WTC11 (cell line): ENCODE measurements around the gene GMPR. TPM values are rescaled to one million over a fixed set of nuclear protein-coding genes. Genes with fewer than 3 reads are reported as not detected.

ENCODE experiments used
- ATAC-seq: fragments of 200-7000 bp; cut with Tn5 transposase; 2 replicates; pipeline ENCODE4 v1.10.0; 2021; ENCODE audit warnings: mild to moderate bottlenecking, moderate library complexity
- CTCF ChIA-PET: fragments of 300-600 bp; sonication (Branson Sonifier 250); formaldehyde crosslinking; loops from one replicate; lab custom pipeline; 2021; ENCODE audit warnings: antibody characterized with exemption; lab: Charles Lee
- POLR2A ChIA-PET: fragments of 350-600 bp; sonication (Branson Sonifier 250); formaldehyde crosslinking; loops from one replicate; lab custom pipeline; 2021; ENCODE audit warnings: antibody characterized with exemption; lab: Charles Lee
- DNase-seq: peaks from one replicate; pipeline ENCODE4 v3.0.0; 2021; ENCODE audit warnings: low spot score
- H3K27ac Mint-ChIP-seq: 2 replicates; pipeline ENCODE4 v1.8.0; 2021; ENCODE audit warnings: mixed read lengths
- H3K27me3 Mint-ChIP-seq: 2 replicates; pipeline ENCODE4 v1.8.0; 2021; ENCODE audit warnings: low read depth, mild to moderate bottlenecking, moderate library complexity, mixed read lengths
- H3K36me3 Mint-ChIP-seq: 2 replicates; pipeline ENCODE4 v1.8.0; 2021; ENCODE audit warnings: mixed read lengths
- H3K4me1 Mint-ChIP-seq: 2 replicates; pipeline ENCODE4 v1.8.0; 2022; ENCODE audit warnings: mixed read lengths
- H3K4me3 Mint-ChIP-seq: 2 replicates; pipeline ENCODE4 v1.8.0; 2021; ENCODE audit warnings: mild to moderate bottlenecking, moderate library complexity, mixed read lengths
- H3K9me3 Mint-ChIP-seq: 2 replicates; pipeline ENCODE4 v1.8.0; 2021; ENCODE audit warnings: mixed read lengths
- ARID4B ChIP-seq: sonication (generic); formaldehyde crosslinking; IDR thresholded peaks from 2 replicates; pipeline ENCODE4 v1.8.0; 2023; ENCODE audit warnings: missing genetic modification reagents, mild to moderate bottlenecking, borderline replicate concordance
- ATF1 ChIP-seq: sonication (generic); formaldehyde crosslinking; IDR thresholded peaks from 2 replicates; pipeline ENCODE4 v1.8.1; 2023; ENCODE audit warnings: mild to moderate bottlenecking, moderate library complexity, missing genetic modification reagents
- ATF2 ChIP-seq: sonication (generic); formaldehyde crosslinking; IDR thresholded peaks from 2 replicates; pipeline ENCODE4 v1.8.1; 2022; ENCODE audit warnings: low read depth, missing genetic modification reagents, borderline replicate concordance
- ATF3 ChIP-seq: sonication (generic); formaldehyde crosslinking; conservative IDR thresholded peaks from 2 replicates; pipeline ENCODE4 v1.8.1; 2022; ENCODE audit warnings: mild to moderate bottlenecking, missing genetic modification reagents
- CDX4 ChIP-seq: fragments of 250-450 bp; sonication (Bioruptor Pico); IDR thresholded peaks from 2 replicates; pipeline ENCODE4 v1.9.0; 2021; ENCODE audit warnings: moderate library complexity, mild to moderate bottlenecking, inconsistent platforms, borderline replicate concordance
- CTCF ChIP-seq: fragments of 200-600 bp; IDR thresholded peaks from 2 replicates; pipeline ENCODE4 v1.8.0; 2022; ENCODE audit warnings: antibody characterized with exemption
- ETV6 ChIP-seq: sonication (generic); formaldehyde crosslinking; IDR thresholded peaks from 2 replicates; pipeline ENCODE4 v1.8.1; 2022; ENCODE audit warnings: mild to moderate bottlenecking, missing genetic modification reagents
- FOXK1 ChIP-seq: sonication (generic); formaldehyde crosslinking; IDR thresholded peaks from 2 replicates; pipeline ENCODE4 v1.8.0; 2022; ENCODE audit warnings: mild to moderate bottlenecking, moderate library complexity, missing genetic modification reagents
- GABPB1 ChIP-seq: sonication (generic); formaldehyde crosslinking; IDR thresholded peaks from 2 replicates; pipeline ENCODE4 v1.8.1; 2023; ENCODE audit warnings: mild to moderate bottlenecking, missing genetic modification reagents
- GTF2I ChIP-seq: fragments of 250-450 bp; sonication (Bioruptor Pico); conservative IDR thresholded peaks from 2 replicates; pipeline ENCODE4 v1.4.0; 2021; ENCODE audit warnings: mild to moderate bottlenecking
- JAZF1 ChIP-seq: fragments of 250-450 bp; sonication (Bioruptor Pico); IDR thresholded peaks from 2 replicates; pipeline ENCODE4 v1.9.0; 2021; ENCODE audit warnings: moderate library complexity, mild to moderate bottlenecking, inconsistent platforms
- MLX ChIP-seq: sonication (generic); formaldehyde crosslinking; IDR thresholded peaks from 2 replicates; pipeline ENCODE4 v1.8.1; 2023; ENCODE audit warnings: mild to moderate bottlenecking, missing genetic modification reagents, moderate library complexity
- NFATC4 ChIP-seq: fragments of 250-450 bp; sonication (Bioruptor Pico); IDR thresholded peaks from 2 replicates; pipeline ENCODE4 v1.9.0; 2021; ENCODE audit warnings: mild to moderate bottlenecking
- NR3C1 ChIP-seq: sonication (generic); formaldehyde crosslinking; conservative IDR thresholded peaks from 2 replicates; pipeline ENCODE4 v1.8.1; 2023; ENCODE audit warnings: low read depth, mild to moderate bottlenecking, missing genetic modification reagents
- SP1 ChIP-seq: sonication (generic); formaldehyde crosslinking; conservative IDR thresholded peaks from 2 replicates; pipeline ENCODE4 v1.8.1; 2022; ENCODE audit warnings: missing genetic modification reagents
- TCF7 ChIP-seq: sonication (generic); formaldehyde crosslinking; IDR thresholded peaks from 2 replicates; pipeline ENCODE4 v1.8.0; 2022; ENCODE audit warnings: mild to moderate bottlenecking, low read depth, missing genetic modification reagents, moderate library complexity
- TEAD1 ChIP-seq: sonication (generic); formaldehyde crosslinking; IDR thresholded peaks from 2 replicates; pipeline ENCODE4 v1.8.0; 2022; ENCODE audit warnings: mild to moderate bottlenecking, missing genetic modification reagents
- USF1 ChIP-seq: sonication (generic); formaldehyde crosslinking; IDR thresholded peaks from 2 replicates; pipeline ENCODE4 v1.8.0; 2022; ENCODE audit warnings: mild to moderate bottlenecking, missing genetic modification reagents
- ZBTB43 ChIP-seq: sonication (generic); formaldehyde crosslinking; IDR thresholded peaks from 2 replicates; pipeline ENCODE4 v1.8.1; 2023; ENCODE audit warnings: mild to moderate bottlenecking, missing genetic modification reagents
- ZNF121 ChIP-seq: sonication (generic); formaldehyde crosslinking; IDR thresholded peaks from 2 replicates; pipeline ENCODE4 v1.8.0; 2023; ENCODE audit warnings: missing genetic modification reagents
- ZNF232 ChIP-seq: sonication (generic); formaldehyde crosslinking; IDR thresholded peaks from 2 replicates; pipeline ENCODE4 v1.8.0; 2022; ENCODE audit warnings: mild to moderate bottlenecking, missing genetic modification reagents
- ZNF396 ChIP-seq: fragments of 250-450 bp; sonication (Bioruptor Pico); IDR thresholded peaks from 2 replicates; pipeline ENCODE4 v1.8.0; 2021; ENCODE audit warnings: mild to moderate bottlenecking, moderate library complexity, borderline replicate concordance
- ZNF671 ChIP-seq: fragments of 250-450 bp; sonication (Bioruptor Pico); IDR thresholded peaks from 2 replicates; pipeline ENCODE4 v1.8.0; 2021; ENCODE audit warnings: mild to moderate bottlenecking
- total RNA-seq: library from RNA; stranded (reverse); gene quantifications from 3 replicates; pipeline ENCODE4 v1.2.3, GENCODE V29; 2021

GMPR gene
- total RNA-seq, 1 experiment from 2014 or later = 2.4 TPM

- no peaks in the 10 kb centered on the region for H3K36me3 Mint-ChIP-seq
- TF ChIP-seq ATF3 (CRISPR knock-in tag) (no peak), TCF7 (CRISPR knock-in tag) (no peak), NR3C1 (no peak), ZNF121 (CRISPR knock-in tag) (no peak), TEAD1 (no peak), GTF2I (CRISPR knock-in tag) (no peak)
- TF ChIP-seq, all 79 proteins: peak for 0
- Mint-ChIP-seq H3K27me3 (no peaks in the 10 kb centered on the region), H3K9me3 (no peaks in the 10 kb centered on the region), H3K27ac (no peak overlapping the region), H3K4me3 (no peak overlapping the region), H3K4me1 (no peaks in the 10 kb centered on the region)
- DNase-seq (no peak), ATAC-seq (no peak)
- POLR2A ChIA-PET = no interaction called here
- CTCF ChIA-PET = interaction anchor here (0.7 to 1.9 kb wide), 2 partner anchors 10 kb away, joined by 5 to 9 read pairs; no protein-coding TSS in a partner anchor
Measured at GRCh38 chr6:16296061-16296670, 57.8 kb downstream of the GMPR start.

GRCh38 chr6:16299861-16300260, 61.5 kb downstream of the GMPR start:
- no peaks in the 10 kb centered on the region for H3K9me3 Mint-ChIP-seq
- no peaks in the 10 kb centered on the region for H3K27me3 Mint-ChIP-seq
- CTCF ChIA-PET = no interaction called here
- H3K36me3 Mint-ChIP-seq = no peaks in the 10 kb centered on the region
- POLR2A ChIA-PET = no interaction called here
- ATAC-seq (no peak), DNase-seq (no peak)
- H3K4me1 Mint-ChIP-seq = peaks cover 34% of the 10 kb centered on the region
- no peak overlapping the region for H3K27ac Mint-ChIP-seq
- no peak overlapping the region for H3K4me3 Mint-ChIP-seq
- no peak for TF ChIP-seq ATF1 (CRISPR knock-in tag)
- no peak for TF ChIP-seq GABPB1
- TF ChIP-seq ZNF396 = no peak
- no peak for TF ChIP-seq ZNF671 (CRISPR knock-in tag)
- no peak for TF ChIP-seq MLX (CRISPR knock-in tag)
- no peak for TF ChIP-seq FOXK1 (CRISPR knock-in tag)
- TF ChIP-seq ARID4B (CRISPR knock-in tag) = no peak
- TF ChIP-seq TEAD1 = no peak
- no peak for TF ChIP-seq ATF2 (CRISPR knock-in tag)
- no peak for TF ChIP-seq ZNF232 (CRISPR knock-in tag)
- no peak for TF ChIP-seq SP1 (CRISPR knock-in tag)
- no peak for TF ChIP-seq JAZF1
- TF ChIP-seq ZBTB43 (CRISPR knock-in tag) = no peak
- TF ChIP-seq USF1 (CRISPR knock-in tag) = no peak
- TF ChIP-seq ZNF121 (CRISPR knock-in tag) = no peak
- TF ChIP-seq NFATC4 (CRISPR knock-in tag) = no peak
- TF ChIP-seq CDX4 (CRISPR knock-in tag) = no peak
- TF ChIP-seq ETV6 = no peak
- no peak for TF ChIP-seq CTCF
